WTC11 (cell line): Measurements from ENCODE around the gene ITK. TPM values are rescaled to one million over a fixed set of nuclear protein-coding genes. Genes with fewer than 3 reads are reported as not detected.

ENCODE experiments used
- ATAC-seq: fragments of 200-7000 bp; cut with Tn5 transposase; 2 replicates; pipeline ENCODE4 v1.10.0; 2021; ENCODE audit warnings: mild to moderate bottlenecking, moderate library complexity
- CTCF ChIA-PET: fragments of 300-600 bp; sonication (Branson Sonifier 250); formaldehyde crosslinking; loops from one replicate; lab custom pipeline; 2021; ENCODE audit warnings: antibody characterized with exemption; lab: Charles Lee
- POLR2A ChIA-PET: fragments of 350-600 bp; sonication (Branson Sonifier 250); formaldehyde crosslinking; loops from one replicate; lab custom pipeline; 2021; ENCODE audit warnings: antibody characterized with exemption; lab: Charles Lee
- DNase-seq: peaks from one replicate; pipeline ENCODE4 v3.0.0; 2021; ENCODE audit warnings: low spot score
- H3K27ac Mint-ChIP-seq: 2 replicates; pipeline ENCODE4 v1.8.0; 2021; ENCODE audit warnings: mixed read lengths
- H3K27me3 Mint-ChIP-seq: 2 replicates; pipeline ENCODE4 v1.8.0; 2021; ENCODE audit warnings: low read depth, mild to moderate bottlenecking, moderate library complexity, mixed read lengths
- H3K36me3 Mint-ChIP-seq: 2 replicates; pipeline ENCODE4 v1.8.0; 2021; ENCODE audit warnings: mixed read lengths
- H3K4me1 Mint-ChIP-seq: 2 replicates; pipeline ENCODE4 v1.8.0; 2022; ENCODE audit warnings: mixed read lengths
- H3K4me3 Mint-ChIP-seq: 2 replicates; pipeline ENCODE4 v1.8.0; 2021; ENCODE audit warnings: mild to moderate bottlenecking, moderate library complexity, mixed read lengths
- H3K9me3 Mint-ChIP-seq: 2 replicates; pipeline ENCODE4 v1.8.0; 2021; ENCODE audit warnings: mixed read lengths
- CREB1 ChIP-seq: sonication (generic); formaldehyde crosslinking; IDR thresholded peaks from 2 replicates; pipeline ENCODE4 v1.8.0; 2023; ENCODE audit warnings: mild to moderate bottlenecking, missing genetic modification reagents
- CTCF ChIP-seq: fragments of 200-600 bp; IDR thresholded peaks from 2 replicates; pipeline ENCODE4 v1.8.0; 2022; ENCODE audit warnings: antibody characterized with exemption
- ETV6 ChIP-seq: sonication (generic); formaldehyde crosslinking; IDR thresholded peaks from 2 replicates; pipeline ENCODE4 v1.8.1; 2022; ENCODE audit warnings: mild to moderate bottlenecking, missing genetic modification reagents
- GRHL2 ChIP-seq: fragments of 250-450 bp; sonication (Bioruptor Pico); IDR thresholded peaks from 2 replicates; pipeline ENCODE4 v1.8.0; 2022; ENCODE audit warnings: mild to moderate bottlenecking, moderate library complexity; ENCODE audit not compliant: insufficient replicate concordance, severe bottlenecking
- IRF1 ChIP-seq: sonication (generic); formaldehyde crosslinking; IDR thresholded peaks from 2 replicates; pipeline ENCODE4 v1.8.0; 2023; ENCODE audit warnings: missing genetic modification reagents
- JAZF1 ChIP-seq: fragments of 250-450 bp; sonication (Bioruptor Pico); IDR thresholded peaks from 2 replicates; pipeline ENCODE4 v1.9.0; 2021; ENCODE audit warnings: moderate library complexity, mild to moderate bottlenecking, inconsistent platforms
- JUN ChIP-seq: sonication (generic); formaldehyde crosslinking; IDR thresholded peaks from 2 replicates; pipeline ENCODE4 v1.8.0; 2023; ENCODE audit warnings: mild to moderate bottlenecking, missing genetic modification reagents
- KAT7 ChIP-seq: sonication (generic); formaldehyde crosslinking; IDR thresholded peaks from 2 replicates; pipeline ENCODE4 v1.8.1; 2023; ENCODE audit warnings: missing genetic modification reagents, mild to moderate bottlenecking, borderline replicate concordance
- MYBL2 ChIP-seq: sonication (generic); formaldehyde crosslinking; IDR thresholded peaks from 2 replicates; pipeline ENCODE4 v1.8.1; 2023; ENCODE audit warnings: mild to moderate bottlenecking, moderate library complexity, missing genetic modification reagents
- NFATC4 ChIP-seq: fragments of 250-450 bp; sonication (Bioruptor Pico); IDR thresholded peaks from 2 replicates; pipeline ENCODE4 v1.9.0; 2021; ENCODE audit warnings: mild to moderate bottlenecking
- NR2C2 ChIP-seq: sonication (generic); formaldehyde crosslinking; IDR thresholded peaks from 2 replicates; pipeline ENCODE4 v1.8.0; 2022; ENCODE audit warnings: mild to moderate bottlenecking, missing genetic modification reagents
- RORB ChIP-seq: fragments of 250-450 bp; sonication (Bioruptor Pico); IDR thresholded peaks from 2 replicates; pipeline ENCODE4 v1.9.0; 2021; ENCODE audit warnings: mild to moderate bottlenecking
- SMAD3 ChIP-seq: sonication (generic); formaldehyde crosslinking; IDR thresholded peaks from 2 replicates; pipeline ENCODE4 v1.8.0; 2022; ENCODE audit warnings: missing genetic modification reagents, mild to moderate bottlenecking, borderline replicate concordance
- SOX15 ChIP-seq: fragments of 250-450 bp; sonication (Bioruptor Pico); IDR thresholded peaks from 2 replicates; pipeline ENCODE4 v1.9.0; 2021; ENCODE audit warnings: mild to moderate bottlenecking
- SP1 ChIP-seq: sonication (generic); formaldehyde crosslinking; conservative IDR thresholded peaks from 2 replicates; pipeline ENCODE4 v1.8.1; 2022; ENCODE audit warnings: missing genetic modification reagents
- TEAD1 ChIP-seq: sonication (generic); formaldehyde crosslinking; IDR thresholded peaks from 2 replicates; pipeline ENCODE4 v1.8.0; 2022; ENCODE audit warnings: mild to moderate bottlenecking, missing genetic modification reagents
- ZBTB21 ChIP-seq: sonication (generic); formaldehyde crosslinking; IDR thresholded peaks from 2 replicates; pipeline ENCODE4 v1.8.1; 2023; ENCODE audit warnings: mild to moderate bottlenecking, missing genetic modification reagents, borderline replicate concordance
- ZNF138 ChIP-seq: sonication (generic); formaldehyde crosslinking; conservative IDR thresholded peaks from 2 replicates; pipeline ENCODE4 v1.8.1; 2022; ENCODE audit warnings: mild to moderate bottlenecking, moderate library complexity, missing genetic modification reagents
- ZNF232 ChIP-seq: sonication (generic); formaldehyde crosslinking; IDR thresholded peaks from 2 replicates; pipeline ENCODE4 v1.8.0; 2022; ENCODE audit warnings: mild to moderate bottlenecking, missing genetic modification reagents
- ZNF396 ChIP-seq: fragments of 250-450 bp; sonication (Bioruptor Pico); IDR thresholded peaks from 2 replicates; pipeline ENCODE4 v1.8.0; 2021; ENCODE audit warnings: mild to moderate bottlenecking, moderate library complexity, borderline replicate concordance
- ZNF416 ChIP-seq: fragments of 250-450 bp; sonication (Bioruptor Pico); IDR thresholded peaks from 2 replicates; pipeline ENCODE4 v1.9.0; 2021; ENCODE audit warnings: mild to moderate bottlenecking, inconsistent platforms
- ZNF425 ChIP-seq: fragments of 250-450 bp; sonication (Bioruptor Pico); conservative IDR thresholded peaks from 2 replicates; pipeline ENCODE4 v1.9.0; 2021; ENCODE audit warnings: mild to moderate bottlenecking
- ZNF671 ChIP-seq: fragments of 250-450 bp; sonication (Bioruptor Pico); IDR thresholded peaks from 2 replicates; pipeline ENCODE4 v1.8.0; 2021; ENCODE audit warnings: mild to moderate bottlenecking
- ZSCAN18 ChIP-seq: fragments of 250-450 bp; sonication (Bioruptor Pico); IDR thresholded peaks from 2 replicates; pipeline ENCODE4 v2.1.2; 2022; ENCODE audit warnings: mild to moderate bottlenecking, moderate library complexity
- total RNA-seq: library from RNA; stranded (reverse); gene quantifications from 3 replicates; pipeline ENCODE4 v1.2.3, GENCODE V29; 2021
- TF ChIP-seq, protein P1 (sequence below): sonication (generic); formaldehyde crosslinking; IDR thresholded peaks from 2 replicates; pipeline ENCODE4 v1.8.1; 2023; ENCODE audit warnings: mild to moderate bottlenecking, missing genetic modification reagents

Gene ITK
- total RNA-seq, 1 experiment from 2014 or later: 0.52 TPM

DNA sequence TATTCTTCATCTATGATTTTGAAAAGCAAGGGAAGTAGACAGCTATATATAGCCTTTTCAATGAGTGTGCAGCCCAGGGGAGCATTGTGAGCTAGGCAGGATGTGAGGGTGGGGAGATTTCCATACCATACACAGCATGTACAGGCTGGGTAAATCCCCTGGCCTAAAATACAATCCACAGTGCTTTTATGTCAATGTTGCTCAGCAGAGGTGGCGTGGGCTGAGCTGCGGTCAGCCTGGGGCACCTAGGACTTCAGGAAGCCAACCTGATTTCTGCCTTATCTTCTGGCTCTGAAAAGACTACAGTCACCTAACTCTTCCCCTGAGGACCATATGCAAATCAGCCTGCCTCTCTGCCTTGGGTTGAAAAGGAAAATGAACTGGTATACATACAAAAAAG is 8.2 kb upstream of the ITK start:
- Mint-ChIP-seq H3K36me3 (peaks cover 25% of the 10 kb centered on the region), H3K4me3 (no peak overlapping the region), H3K4me1 (peaks cover 9% of the 10 kb centered on the region; the same call in 1 of the 2 replicates), H3K27ac (no peak overlapping the region), H3K9me3 (peaks cover 31% of the 10 kb centered on the region), H3K27me3 (peaks cover 6% of the 10 kb centered on the region)
- ATAC-seq (no peak), DNase-seq (no peak)
- ChIA-PET POLR2A (no interaction called here), CTCF (no interaction called here)
- TF ChIP-seq IRF1: no peak
- TF ChIP-seq ZNF138 (CRISPR knock-in tag): no peak
- no peak for TF ChIP-seq KAT7 (CRISPR knock-in tag)
- TF ChIP-seq RORB (CRISPR knock-in tag): no peak
- no peak for TF ChIP-seq ZNF416 (CRISPR knock-in tag)
- TF ChIP-seq ZSCAN18: no peak
- TF ChIP-seq MYBL2: no peak
- no peak for TF ChIP-seq ZBTB21 (CRISPR knock-in tag)
- no peak for TF ChIP-seq JUN
- no peak for TF ChIP-seq NFATC4 (CRISPR knock-in tag)
- no peak for TF ChIP-seq ZNF425 (CRISPR knock-in tag)

GRCh38 chr5:157175071-157175612 is 5.5 kb upstream of the ITK start:
- peaks cover 10% of the 10 kb centered on the region for H3K36me3 Mint-ChIP-seq
- H3K27me3 Mint-ChIP-seq: peaks cover 5% of the 10 kb centered on the region
- no peak overlapping the region for H3K4me3 Mint-ChIP-seq
- ATAC-seq (no peak), DNase-seq (no peak)
- H3K27ac Mint-ChIP-seq: no peak overlapping the region
- H3K9me3 Mint-ChIP-seq: peaks cover 20% of the 10 kb centered on the region
- peaks cover 9% of the 10 kb centered on the region; the same call in 1 of the 2 replicates for H3K4me1 Mint-ChIP-seq
- ChIA-PET CTCF (no interaction called here), POLR2A (no interaction called here)
- TF ChIP-seq ETV6 (CRISPR knock-in tag): no peak
- no peak for TF ChIP-seq NR2C2 (CRISPR knock-in tag)
- no peak for TF ChIP-seq ZBTB21 (CRISPR knock-in tag)
- no peak for TF ChIP-seq SMAD3
- no peak for TF ChIP-seq ZNF396
- no peak for TF ChIP-seq SOX15
- TF ChIP-seq, protein P1, sequence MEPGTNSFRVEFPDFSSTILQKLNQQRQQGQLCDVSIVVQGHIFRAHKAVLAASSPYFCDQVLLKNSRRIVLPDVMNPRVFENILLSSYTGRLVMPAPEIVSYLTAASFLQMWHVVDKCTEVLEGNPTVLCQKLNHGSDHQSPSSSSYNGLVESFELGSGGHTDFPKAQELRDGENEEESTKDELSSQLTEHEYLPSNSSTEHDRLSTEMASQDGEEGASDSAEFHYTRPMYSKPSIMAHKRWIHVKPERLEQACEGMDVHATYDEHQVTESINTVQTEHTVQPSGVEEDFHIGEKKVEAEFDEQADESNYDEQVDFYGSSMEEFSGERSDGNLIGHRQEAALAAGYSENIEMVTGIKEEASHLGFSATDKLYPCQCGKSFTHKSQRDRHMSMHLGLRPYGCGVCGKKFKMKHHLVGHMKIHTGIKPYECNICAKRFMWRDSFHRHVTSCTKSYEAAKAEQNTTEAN (CRISPR knock-in tag): no peak
- TF ChIP-seq JAZF1 (CRISPR knock-in tag): no peak
- no peak for TF ChIP-seq ZNF671 (CRISPR knock-in tag)
- no peak for TF ChIP-seq NFATC4 (CRISPR knock-in tag)
- TF ChIP-seq ZNF232 (CRISPR knock-in tag): no peak

DNA sequence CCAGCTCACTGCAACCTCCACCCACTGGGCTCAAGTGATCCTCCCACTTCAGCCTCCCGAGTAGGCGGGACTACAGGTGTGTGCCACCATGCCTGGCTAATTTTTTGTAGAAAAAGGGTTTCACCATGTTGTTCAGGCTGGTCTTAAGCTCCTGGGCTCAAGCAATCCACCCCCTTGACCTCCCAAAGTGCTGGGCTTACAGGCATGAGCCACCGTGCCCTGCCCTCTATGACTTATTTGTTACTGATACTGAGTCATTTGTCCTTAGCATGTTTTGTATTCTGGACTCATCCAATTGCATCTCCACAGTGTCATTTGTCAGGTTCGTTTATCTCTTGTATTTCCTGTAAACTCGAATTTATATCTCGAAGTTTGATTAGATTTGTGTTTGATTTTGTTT is 2.7 kb upstream of the ITK start:
- no peak for ATAC-seq
- Mint-ChIP-seq H3K9me3 (peaks cover 8% of the 10 kb centered on the region), H3K27ac (no peak overlapping the region), H3K36me3 (no peaks in the 10 kb centered on the region), H3K27me3 (peaks cover 12% of the 10 kb centered on the region), H3K4me1 (peaks cover under 1% of the 10 kb centered on the region; the same call in 1 of the 2 replicates), H3K4me3 (no peak overlapping the region)
- ChIA-PET POLR2A (no interaction called here), CTCF (no interaction called here)
- DNase-seq: no peak
- TF ChIP-seq TEAD1 (CRISPR knock-in tag) (no peak), GRHL2 (CRISPR knock-in tag) (no peak), CTCF (no peak), MYBL2 (no peak), RORB (CRISPR knock-in tag) (no peak), CREB1 (no peak), ZNF396 (no peak), ZNF416 (CRISPR knock-in tag) (no peak), SP1 (CRISPR knock-in tag) (no peak)
